Loucy (cell line): ENCODE data around the gene CILP.

ENCODE experiments used
- H2AFZ ChIP-seq: fragments of 200-600 bp; sonication (generic); 2 replicates; pipeline ENCODE4 v1.6.0; 2016; ENCODE audit warnings: antibody characterized with exemption, mild to moderate bottlenecking, low read length, moderate library complexity
- H3F3A ChIP-seq: fragments of 200-600 bp; 2 replicates; pipeline ENCODE4 v1.6.0; 2016; ENCODE audit warnings: antibody characterized with exemption, low read depth, mild to moderate bottlenecking
- H3K27me3 ChIP-seq: fragments of 200-600 bp; sonication (generic); 2 replicates; pipeline ENCODE4 v1.6.1; 2014; ENCODE audit warnings: low read length, mild to moderate bottlenecking; ENCODE audit not compliant: insufficient read depth, poor library complexity, severe bottlenecking
- H3K36me3 ChIP-seq: fragments of 200-600 bp; sonication (generic); 2 replicates; pipeline ENCODE4 v1.6.1; 2016; ENCODE audit warnings: low read length; ENCODE audit not compliant: insufficient read depth
- H3K4me1 ChIP-seq: fragments of 200-600 bp; sonication (generic); 2 replicates; pipeline ENCODE4 v1.5.1; 2014; ENCODE audit warnings: low read length, mild to moderate bottlenecking; ENCODE audit not compliant: insufficient read depth, poor library complexity, severe bottlenecking
- H3K4me2 ChIP-seq: fragments of 200-600 bp; sonication (generic); 2 replicates; pipeline ENCODE4 v1.6.0; 2014; ENCODE audit warnings: antibody characterized with exemption, low read length, low read depth, mild to moderate bottlenecking; ENCODE audit not compliant: poor library complexity, severe bottlenecking
- H3K4me3 ChIP-seq: fragments of 200-600 bp; sonication (generic); 2 replicates; pipeline ENCODE4 v1.5.1; 2014; ENCODE audit warnings: low read length, mild to moderate bottlenecking, mixed read lengths; ENCODE audit not compliant: poor library complexity, severe bottlenecking
- H3K79me2 ChIP-seq: fragments of 200-600 bp; sonication (generic); 2 replicates; pipeline ENCODE4 v1.6.1; 2014; ENCODE audit warnings: low read length; ENCODE audit not compliant: insufficient read depth
- H3K9ac ChIP-seq: fragments of 200-600 bp; sonication (generic); 2 replicates; pipeline ENCODE4 v1.6.0; 2014; ENCODE audit warnings: mild to moderate bottlenecking, low read depth, low read length, moderate library complexity; ENCODE audit not compliant: poor library complexity, severe bottlenecking
- H3K9me2 ChIP-seq: fragments of 200-600 bp; sonication (generic); replicated peaks from 2 replicates; pipeline ENCODE4 v1.6.1; 2016; ENCODE audit warnings: low read depth, low read length, mixed read lengths
- H3K9me3 ChIP-seq: fragments of 200-600 bp; sonication (generic); 2 replicates; pipeline ENCODE4 v1.6.1; 2014; ENCODE audit warnings: mild to moderate bottlenecking, antibody characterized with exemption, low read length, low read depth; ENCODE audit not compliant: insufficient read depth
- H4K20me1 ChIP-seq: fragments of 200-600 bp; sonication (generic); 2 replicates; pipeline ENCODE4 v1.6.0; 2014; ENCODE audit warnings: antibody characterized with exemption, low read length, mild to moderate bottlenecking; ENCODE audit not compliant: insufficient read depth, poor library complexity, severe bottlenecking
- CTCF ChIP-seq: fragments of 200-600 bp; sonication (generic); conservative IDR thresholded peaks from 2 replicates; pipeline ENCODE4 v1.5.1; 2014; ENCODE audit warnings: mild to moderate bottlenecking, antibody characterized with exemption, low read length
- EZH2phosphoT487 ChIP-seq: fragments of 200-600 bp; IDR thresholded peaks from 2 replicates; pipeline ENCODE4 v1.6.1; 2018; ENCODE audit warnings: antibody characterized with exemption, mild to moderate bottlenecking, moderate library complexity, borderline replicate concordance

The CILP gene

GRCh38 chr15:65184868-65185717 is 26.2 kb downstream of the CILP start, which contains the start of gene CLPX:
CLPX (minus strand) TSS chr15:65185342; CDS start chr15:65185153, 189 bp downstream.
- H3K79me2 ChIP-seq, result peaks cover 50% of the 10 kb centered on the region
- peak within 1 kb of the TSS; percentile 99 for H2AFZ ChIP-seq
- no peaks in the 10 kb centered on the region for H3K36me3 ChIP-seq
- no peaks in the 10 kb centered on the region for H3F3A ChIP-seq
- peak within 1 kb of the TSS; percentile 99 for H3K9ac ChIP-seq
- H3K4me1 ChIP-seq, result peaks cover 20% of the 10 kb centered on the region
- TF ChIP-seq CTCF (no peak), EZH2phosphoT487 (no peak)
- no peaks in the 10 kb centered on the region for H3K9me3 ChIP-seq
- H3K9me2 ChIP-seq, result no peaks in the 10 kb centered on the region
- H3K27me3 ChIP-seq, result peaks cover 8% of the 10 kb centered on the region
- H4K20me1 ChIP-seq, result peaks cover 25% of the 10 kb centered on the region
- H3K4me3 ChIP-seq, result peak within 1 kb of the TSS; percentile 91
- H3K4me2 ChIP-seq, result peak within 1 kb of the TSS; percentile 94

GRCh38 chr15:65184305-65184867 is 26.9 kb downstream of the CILP start:
- peak overlapping the region; percentile 87 for H3K4me2 ChIP-seq
- H3F3A ChIP-seq, result no peaks in the 10 kb centered on the region
- H4K20me1 ChIP-seq, result peaks cover 32% of the 10 kb centered on the region
- peak overlapping the region; percentile 99 for H3K9ac ChIP-seq
- H2AFZ ChIP-seq, result peak overlapping the region; percentile 99
- no peaks in the 10 kb centered on the region for H3K9me3 ChIP-seq
- TF ChIP-seq CTCF (no peak), EZH2phosphoT487 (no peak)
- H3K4me3 ChIP-seq, result peak overlapping the region; percentile 91
- peaks cover 8% of the 10 kb centered on the region for H3K27me3 ChIP-seq
- H3K36me3 ChIP-seq, result peaks cover 7% of the 10 kb centered on the region; the same call in 1 of the 2 replicates
- H3K9me2 ChIP-seq, result no peaks in the 10 kb centered on the region
- peaks cover 27% of the 10 kb centered on the region for H3K4me1 ChIP-seq
- peaks cover 57% of the 10 kb centered on the region for H3K79me2 ChIP-seq

GRCh38 chr15:65183865-65184159 is 27.5 kb downstream of the CILP start:
- no peak overlapping the region for H2AFZ ChIP-seq
- peaks cover 63% of the 10 kb centered on the region for H3K79me2 ChIP-seq
- H3K4me2 ChIP-seq, result peak overlapping the region; percentile 87
- no peaks in the 10 kb centered on the region for H3K9me3 ChIP-seq
- H3F3A ChIP-seq, result no peaks in the 10 kb centered on the region
- H3K9me2 ChIP-seq, result no peaks in the 10 kb centered on the region
- peaks cover 38% of the 10 kb centered on the region for H4K20me1 ChIP-seq
- H3K9ac ChIP-seq, result peak overlapping the region; percentile 99
- no peak for TF ChIP-seq EZH2phosphoT487
- no peak for TF ChIP-seq CTCF
- H3K27me3 ChIP-seq, result peaks cover 8% of the 10 kb centered on the region
- H3K36me3 ChIP-seq, result peaks cover 10% of the 10 kb centered on the region; the same call in 1 of the 2 replicates
- peak overlapping the region; percentile 91 for H3K4me3 ChIP-seq
- H3K4me1 ChIP-seq, result peaks cover 31% of the 10 kb centered on the region
